GM13977 (cell line): Measurements from ENCODE around the gene AGRN.

Experiments used
- DNase-seq: peaks from one replicate; pipeline ENCODE4 v3.0.0; 2012; ENCODE audit warnings: low spot score
- in situ Hi-C: fragments of 300-500 bp; cut with MboI; formaldehyde crosslinking; loops from one replicate; pipeline ENCODE4 v1.12.0; 2022; ENCODE audit warnings: low sequenced_read_pairs, low pct_unique_long_range_greater_than_20kb, mixed read lengths, inconsistent platforms; ENCODE audit not compliant: unreplicated experiment
- TF ChIP-seq, protein P1 (sequence below): IDR thresholded peaks from 2 replicates; pipeline ENCODE4 v1.5.1; 2012; ENCODE audit warnings: mild to moderate bottlenecking, control low read depth; ENCODE audit not compliant: insufficient read depth; ENCODE audit errors: extremely low read depth, missing control alignments

Gene AGRN

DNA sequence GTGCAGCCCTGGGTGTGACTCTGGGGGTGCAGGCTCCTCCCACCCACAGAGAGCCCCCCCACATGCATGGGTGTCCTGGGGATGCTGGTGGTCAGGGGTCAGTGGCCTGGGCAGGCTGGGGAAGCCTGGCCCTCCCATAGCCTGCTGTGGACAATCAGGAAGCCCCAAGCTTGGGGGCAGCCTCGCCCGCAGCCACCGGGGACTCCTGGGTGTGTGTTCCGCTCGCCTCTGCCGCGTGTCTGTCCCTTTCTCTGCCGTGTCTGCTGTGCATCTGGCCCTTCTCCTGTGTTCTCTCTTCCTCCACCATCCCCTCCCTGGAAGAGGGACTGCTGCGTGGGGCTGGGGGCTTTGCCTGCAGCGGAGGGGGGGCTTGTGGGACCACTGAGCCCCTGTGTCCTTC lies 22.9 kb downstream of the AGRN start:
- TF ChIP-seq, protein P1, sequence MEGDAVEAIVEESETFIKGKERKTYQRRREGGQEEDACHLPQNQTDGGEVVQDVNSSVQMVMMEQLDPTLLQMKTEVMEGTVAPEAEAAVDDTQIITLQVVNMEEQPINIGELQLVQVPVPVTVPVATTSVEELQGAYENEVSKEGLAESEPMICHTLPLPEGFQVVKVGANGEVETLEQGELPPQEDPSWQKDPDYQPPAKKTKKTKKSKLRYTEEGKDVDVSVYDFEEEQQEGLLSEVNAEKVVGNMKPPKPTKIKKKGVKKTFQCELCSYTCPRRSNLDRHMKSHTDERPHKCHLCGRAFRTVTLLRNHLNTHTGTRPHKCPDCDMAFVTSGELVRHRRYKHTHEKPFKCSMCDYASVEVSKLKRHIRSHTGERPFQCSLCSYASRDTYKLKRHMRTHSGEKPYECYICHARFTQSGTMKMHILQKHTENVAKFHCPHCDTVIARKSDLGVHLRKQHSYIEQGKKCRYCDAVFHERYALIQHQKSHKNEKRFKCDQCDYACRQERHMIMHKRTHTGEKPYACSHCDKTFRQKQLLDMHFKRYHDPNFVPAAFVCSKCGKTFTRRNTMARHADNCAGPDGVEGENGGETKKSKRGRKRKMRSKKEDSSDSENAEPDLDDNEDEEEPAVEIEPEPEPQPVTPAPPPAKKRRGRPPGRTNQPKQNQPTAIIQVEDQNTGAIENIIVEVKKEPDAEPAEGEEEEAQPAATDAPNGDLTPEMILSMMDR, result no peak
- in situ Hi-C loops, result no loop called here

DNA sequence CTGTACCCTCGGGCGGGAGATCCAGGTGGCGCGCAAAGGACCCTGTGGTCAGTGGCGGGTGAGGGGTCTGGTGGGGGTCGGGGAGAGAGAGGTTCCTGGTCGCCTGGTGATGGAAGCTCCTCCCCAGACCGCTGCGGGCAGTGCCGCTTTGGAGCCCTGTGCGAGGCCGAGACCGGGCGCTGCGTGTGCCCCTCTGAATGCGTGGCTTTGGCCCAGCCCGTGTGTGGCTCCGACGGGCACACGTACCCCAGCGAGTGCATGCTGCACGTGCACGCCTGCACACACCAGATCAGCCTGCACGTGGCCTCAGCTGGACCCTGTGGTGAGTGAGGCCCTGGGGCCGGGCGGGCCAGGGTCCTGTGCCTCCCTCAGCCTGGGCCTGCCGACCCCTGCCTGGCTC lies 23.5 kb downstream of the AGRN start:
- in situ Hi-C loops, result no loop called here
- TF ChIP-seq, protein P1, result no peak
- no peak for DNase-seq

More for the DNA sequence above, 22.9 kb downstream of the AGRN start:
- DNase-seq, result no peak

DNA sequence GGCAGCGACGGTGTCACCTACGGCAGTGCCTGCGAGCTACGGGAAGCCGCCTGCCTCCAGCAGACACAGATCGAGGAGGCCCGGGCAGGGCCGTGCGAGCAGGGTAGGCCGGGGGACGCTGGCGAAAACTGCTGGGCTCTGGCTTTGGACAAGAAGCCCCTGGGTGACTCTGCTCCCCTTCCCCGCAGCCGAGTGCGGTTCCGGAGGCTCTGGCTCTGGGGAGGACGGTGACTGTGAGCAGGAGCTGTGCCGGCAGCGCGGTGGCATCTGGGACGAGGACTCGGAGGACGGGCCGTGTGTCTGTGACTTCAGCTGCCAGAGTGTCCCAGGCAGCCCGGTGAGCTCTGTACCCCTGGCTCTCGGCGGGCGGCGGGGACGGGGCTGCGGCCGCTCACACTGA lies 24.0 kb downstream of the AGRN start:
- TF ChIP-seq, protein P1, result no peak
- in situ Hi-C loops, result no loop called here
- DNase-seq, result no peak

DNA sequence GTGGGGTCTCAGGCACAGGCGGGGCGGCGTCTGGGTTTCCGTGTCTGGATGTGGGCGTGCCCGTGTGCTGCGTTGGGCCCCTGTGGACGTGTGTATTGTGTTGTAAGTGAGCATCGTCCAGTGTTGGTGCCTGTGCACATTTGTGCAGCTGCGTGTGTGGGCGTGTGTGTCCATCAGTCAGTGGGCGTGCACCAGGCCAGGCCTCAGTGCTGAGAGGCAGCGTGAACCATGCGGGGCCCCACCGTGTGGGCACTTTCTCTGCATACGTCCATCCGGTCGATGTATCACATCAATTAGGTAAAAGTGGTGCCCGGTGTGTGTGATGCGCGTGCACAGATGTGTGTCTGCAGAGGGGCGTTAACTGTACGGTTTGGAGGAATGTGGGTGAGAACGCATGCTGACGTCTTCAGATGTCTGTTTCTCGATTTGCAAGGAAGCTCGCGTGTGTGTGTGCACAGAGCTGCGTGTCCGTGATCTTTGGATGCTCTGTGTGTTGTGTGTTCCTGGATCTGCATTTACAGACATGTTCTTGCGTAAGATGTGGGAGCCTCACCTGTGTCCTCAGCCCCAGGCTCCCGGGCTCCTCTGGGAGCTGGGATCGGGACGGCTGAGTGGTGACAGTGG lies 24.6 kb downstream of the AGRN start:
- in situ Hi-C loops, result no loop called here
- DNase-seq, result no peak
- TF ChIP-seq, protein P1, result no peak

DNA sequence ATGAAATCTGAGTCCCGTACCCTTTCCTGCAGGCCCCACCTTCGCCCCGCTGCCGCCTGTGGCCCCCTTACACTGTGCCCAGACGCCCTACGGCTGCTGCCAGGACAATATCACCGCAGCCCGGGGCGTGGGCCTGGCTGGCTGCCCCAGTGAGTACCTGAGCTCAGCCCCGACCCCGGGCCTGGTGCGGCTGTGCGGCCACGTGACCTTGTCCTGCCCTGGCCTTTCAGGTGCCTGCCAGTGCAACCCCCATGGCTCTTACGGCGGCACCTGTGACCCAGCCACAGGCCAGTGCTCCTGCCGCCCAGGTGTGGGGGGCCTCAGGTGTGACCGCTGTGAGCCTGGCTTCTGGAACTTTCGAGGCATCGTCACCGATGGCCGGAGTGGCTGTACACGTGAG lies 25.2 kb downstream of the AGRN start:
- in situ Hi-C loops, result no loop called here
- TF ChIP-seq, protein P1, result no peak
- no peak for DNase-seq

DNA sequence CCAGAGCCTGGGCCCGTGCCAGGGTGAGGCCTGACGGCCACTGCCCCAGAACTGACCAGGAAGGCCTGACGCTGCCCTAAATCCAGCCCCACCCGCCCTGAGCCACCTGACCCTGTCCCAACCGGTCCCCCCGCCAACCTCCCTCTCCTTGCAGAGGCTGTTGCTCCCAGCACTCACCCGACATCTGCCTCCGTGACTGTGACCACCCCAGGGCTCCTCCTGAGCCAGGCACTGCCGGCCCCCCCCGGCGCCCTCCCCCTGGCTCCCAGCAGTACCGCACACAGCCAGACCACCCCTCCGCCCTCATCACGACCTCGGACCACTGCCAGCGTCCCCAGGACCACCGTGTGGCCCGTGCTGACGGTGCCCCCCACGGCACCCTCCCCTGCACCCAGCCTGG lies 26.3 kb downstream of the AGRN start:
- in situ Hi-C loops, result no loop called here
- no peak for DNase-seq
- TF ChIP-seq, protein P1, result no peak
